Upper lobe of right lung (tissue), 1 donor: ENCODE data around the gene TBL1X. TPM values are rescaled to one million over a fixed set of nuclear protein-coding genes. Genes with fewer than 3 reads are reported as not detected.

Experiments
- ATAC-seq: fragments of 200-7000 bp; cut with Tn5 transposase; one replicate; pipeline ENCODE4 v1.9.1; 2020; ENCODE audit warnings: mild to moderate bottlenecking, moderate library complexity
- DNase-seq: peaks from one replicate; pipeline ENCODE4 v3.0.0-alpha.2; 2020
- H3K27ac ChIP-seq: fragments of 200-600 bp; one replicate; pipeline ENCODE4 v1.8.0; 2022
- H3K27me3 ChIP-seq: fragments of 200-600 bp; one replicate; pipeline ENCODE4 v1.8.0; 2022; ENCODE audit warnings: mild to moderate bottlenecking
- H3K36me3 ChIP-seq: fragments of 200-600 bp; one replicate; pipeline ENCODE4 v1.8.0; 2022
- H3K4me1 ChIP-seq: fragments of 200-600 bp; one replicate; pipeline ENCODE4 v1.8.0; 2022
- H3K4me3 ChIP-seq: fragments of 200-600 bp; one replicate; pipeline ENCODE4 v1.8.0; 2022; ENCODE audit warnings: mild to moderate bottlenecking
- H3K9me3 ChIP-seq: fragments of 200-600 bp; one replicate; pipeline ENCODE4 v1.8.0; 2022
- intact Hi-C: fragments of 100-400 bp; cut with DNase I; formaldehyde crosslinking; loops from one replicate; pipeline ENCODE4 v1.11.0; 2022
- total RNA-seq: library from RNA; stranded (reverse); fragmentation: NEBNext Ultra II Directional; extraction: Animal tissue kit (Norgen Biotek cat#: 25700); gene quantifications from one replicate; pipeline ENCODE4 v1.2.1, GENCODE V29; 2021
- TF ChIP-seq, protein P1 (sequence below): fragments of 200-600 bp; IDR thresholded peaks from one replicate; pipeline ENCODE4 v1.8.0; 2022; ENCODE audit warnings: antibody characterized with exemption
- donor health status: DM: no; HTN: yes; CAD: no; lungs with severe emphysema.

Gene TBL1X
- total RNA-seq, 1 donor from 2014 or later: 18.4 TPM

DNA sequence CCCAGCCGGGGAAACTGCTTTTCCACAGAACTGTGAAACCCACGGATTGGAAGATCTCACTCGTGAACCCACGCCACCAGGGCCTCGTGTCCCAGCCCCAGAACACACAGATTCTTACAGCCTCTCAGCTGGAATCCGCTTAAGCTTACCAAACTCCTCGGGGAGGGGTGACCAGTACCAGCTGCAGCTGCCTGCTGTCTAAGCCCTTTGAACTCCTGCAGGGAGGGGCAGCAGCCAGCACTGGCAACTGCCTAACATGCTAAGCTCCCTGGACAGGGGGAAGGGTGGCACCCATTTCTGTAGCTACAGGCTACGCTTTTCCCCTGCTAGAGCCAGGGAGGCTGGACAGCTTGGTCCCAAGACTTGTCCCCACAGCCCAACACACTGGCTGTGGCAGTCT, 38.4 kb downstream of the TBL1X start:
- Histone ChIP-seq H3K4me1 (no peaks in the 10 kb centered on the region), H3K36me3 (no peaks in the 10 kb centered on the region), H3K27me3 (no peaks in the 10 kb centered on the region), H3K9me3 (no peaks in the 10 kb centered on the region), H3K27ac (no peak overlapping the region), H3K4me3 (no peak overlapping the region)
- intact Hi-C loops: no loop called here
- DNase-seq (no peak), ATAC-seq (no peak)
- TF ChIP-seq, protein P1, sequence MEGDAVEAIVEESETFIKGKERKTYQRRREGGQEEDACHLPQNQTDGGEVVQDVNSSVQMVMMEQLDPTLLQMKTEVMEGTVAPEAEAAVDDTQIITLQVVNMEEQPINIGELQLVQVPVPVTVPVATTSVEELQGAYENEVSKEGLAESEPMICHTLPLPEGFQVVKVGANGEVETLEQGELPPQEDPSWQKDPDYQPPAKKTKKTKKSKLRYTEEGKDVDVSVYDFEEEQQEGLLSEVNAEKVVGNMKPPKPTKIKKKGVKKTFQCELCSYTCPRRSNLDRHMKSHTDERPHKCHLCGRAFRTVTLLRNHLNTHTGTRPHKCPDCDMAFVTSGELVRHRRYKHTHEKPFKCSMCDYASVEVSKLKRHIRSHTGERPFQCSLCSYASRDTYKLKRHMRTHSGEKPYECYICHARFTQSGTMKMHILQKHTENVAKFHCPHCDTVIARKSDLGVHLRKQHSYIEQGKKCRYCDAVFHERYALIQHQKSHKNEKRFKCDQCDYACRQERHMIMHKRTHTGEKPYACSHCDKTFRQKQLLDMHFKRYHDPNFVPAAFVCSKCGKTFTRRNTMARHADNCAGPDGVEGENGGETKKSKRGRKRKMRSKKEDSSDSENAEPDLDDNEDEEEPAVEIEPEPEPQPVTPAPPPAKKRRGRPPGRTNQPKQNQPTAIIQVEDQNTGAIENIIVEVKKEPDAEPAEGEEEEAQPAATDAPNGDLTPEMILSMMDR: no peak

DNA sequence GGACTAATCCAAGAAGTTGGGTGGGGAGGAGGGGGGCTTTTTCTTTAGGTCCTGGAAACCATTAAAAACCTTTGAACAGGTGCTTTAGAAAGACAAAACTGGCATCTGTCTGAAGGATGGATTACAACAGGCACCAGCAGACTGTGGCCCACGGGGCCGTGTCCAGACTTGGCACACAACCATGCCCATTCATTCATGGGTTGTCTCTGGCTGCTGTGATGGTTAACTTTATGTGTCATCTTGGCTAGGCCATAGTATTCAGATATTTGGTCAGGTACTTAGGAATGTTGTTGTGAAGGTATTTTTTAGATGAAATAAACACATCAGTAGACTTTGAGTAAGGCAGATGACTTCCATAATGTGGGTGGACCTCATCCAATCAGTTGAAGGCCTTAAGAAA, 45.5 kb downstream of the TBL1X start:
- Histone ChIP-seq H3K27ac (no peak overlapping the region), H3K4me1 (no peaks in the 10 kb centered on the region), H3K27me3 (no peaks in the 10 kb centered on the region), H3K9me3 (no peaks in the 10 kb centered on the region), H3K4me3 (no peak overlapping the region), H3K36me3 (no peaks in the 10 kb centered on the region)
- TF ChIP-seq, protein P1: no peak
- ATAC-seq: no peak
- intact Hi-C loops: no loop called here
- no peak for DNase-seq

DNA sequence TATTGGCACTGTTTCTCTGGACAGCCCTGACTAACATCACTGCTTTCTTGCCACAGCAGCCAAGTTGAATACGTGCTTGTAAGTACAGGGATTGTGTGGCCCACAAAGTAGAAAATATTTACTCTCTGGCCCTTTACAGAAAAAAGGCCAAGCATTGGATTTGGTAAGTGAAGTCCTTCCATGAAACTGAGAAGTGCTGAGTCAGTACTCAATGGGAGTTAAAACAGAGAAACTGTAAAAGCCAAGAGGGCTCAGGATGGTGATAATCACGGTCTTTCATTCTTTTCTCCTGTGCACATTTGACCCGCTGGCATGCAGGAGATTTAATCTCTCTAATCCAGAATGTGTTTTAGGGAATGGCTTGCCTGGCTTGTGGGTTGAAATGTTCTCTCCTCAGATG, 46.1 kb downstream of the TBL1X start:
- TF ChIP-seq, protein P1: no peak
- no peaks in the 10 kb centered on the region for H3K36me3 ChIP-seq
- H3K9me3 ChIP-seq: no peaks in the 10 kb centered on the region
- H3K27ac ChIP-seq: no peak overlapping the region
- no peak overlapping the region for H3K4me3 ChIP-seq
- DNase-seq: no peak
- no peaks in the 10 kb centered on the region for H3K27me3 ChIP-seq
- ATAC-seq: no peak
- intact Hi-C loops: no loop called here
- H3K4me1 ChIP-seq: no peaks in the 10 kb centered on the region

DNA sequence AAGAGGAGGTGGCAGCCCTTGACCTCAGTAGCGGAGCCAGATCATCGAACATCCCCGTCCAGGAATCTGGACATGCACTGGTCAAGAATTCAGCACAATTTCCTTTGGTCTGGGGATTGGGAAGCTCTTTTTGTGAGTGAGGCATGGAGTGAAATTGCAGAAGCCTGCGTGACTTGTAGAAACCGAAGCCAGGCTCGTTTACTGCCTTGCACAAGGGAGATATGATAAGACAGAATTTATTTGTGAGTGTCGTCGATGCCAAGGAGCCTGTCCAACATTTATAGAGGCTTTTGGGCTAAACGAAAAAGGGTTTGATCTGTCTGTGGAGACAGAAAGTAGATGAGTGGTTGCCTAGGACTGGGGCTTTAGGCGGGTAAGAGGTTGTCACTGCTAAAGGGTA, 50.6 kb downstream of the TBL1X start:
- H3K9me3 ChIP-seq: no peaks in the 10 kb centered on the region
- TF ChIP-seq, protein P1: no peak

DNA sequence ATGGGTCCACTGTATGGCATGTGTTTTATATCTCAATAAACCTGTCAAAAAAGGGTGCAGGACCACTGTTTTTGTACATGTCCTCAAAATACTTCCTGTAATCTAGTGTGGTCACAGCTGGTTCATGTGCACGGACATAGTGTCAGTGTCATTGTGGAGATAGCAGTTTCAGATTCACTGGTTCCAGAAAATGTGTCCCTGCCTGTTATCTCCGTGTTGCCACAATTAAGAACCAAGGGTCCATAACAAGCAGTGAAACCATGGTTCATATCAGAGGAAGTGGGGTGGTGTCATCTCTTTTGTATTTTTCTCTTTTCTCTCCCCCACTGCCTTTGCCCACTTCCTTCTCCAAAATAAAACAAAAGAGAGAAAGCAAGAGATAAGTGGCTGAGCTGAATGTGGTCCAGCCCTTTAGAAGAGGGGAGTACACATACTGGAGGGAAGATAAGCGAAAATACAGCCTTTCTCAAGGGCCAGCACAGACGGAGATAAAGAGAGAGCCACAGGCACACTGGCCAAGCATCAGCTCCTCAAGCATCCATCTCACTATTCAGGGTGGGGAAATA, 51.2 kb downstream of the TBL1X start:
- Histone ChIP-seq H3K36me3 (no peaks in the 10 kb centered on the region), H3K4me1 (no peaks in the 10 kb centered on the region), H3K4me3 (no peak overlapping the region), H3K27ac (no peak overlapping the region), H3K27me3 (no peaks in the 10 kb centered on the region), H3K9me3 (no peaks in the 10 kb centered on the region)
- ATAC-seq: no peak
- TF ChIP-seq, protein P1: no peak
- intact Hi-C loops: no loop called here
- DNase-seq: no peak

More for the DNA sequence above, 50.6 kb downstream of the TBL1X start:
- intact Hi-C loops: no loop called here
- Histone ChIP-seq H3K27ac (no peak overlapping the region), H3K36me3 (no peaks in the 10 kb centered on the region), H3K4me3 (no peak overlapping the region), H3K4me1 (no peaks in the 10 kb centered on the region), H3K27me3 (no peaks in the 10 kb centered on the region)
- ATAC-seq (no peak), DNase-seq (no peak)

DNA sequence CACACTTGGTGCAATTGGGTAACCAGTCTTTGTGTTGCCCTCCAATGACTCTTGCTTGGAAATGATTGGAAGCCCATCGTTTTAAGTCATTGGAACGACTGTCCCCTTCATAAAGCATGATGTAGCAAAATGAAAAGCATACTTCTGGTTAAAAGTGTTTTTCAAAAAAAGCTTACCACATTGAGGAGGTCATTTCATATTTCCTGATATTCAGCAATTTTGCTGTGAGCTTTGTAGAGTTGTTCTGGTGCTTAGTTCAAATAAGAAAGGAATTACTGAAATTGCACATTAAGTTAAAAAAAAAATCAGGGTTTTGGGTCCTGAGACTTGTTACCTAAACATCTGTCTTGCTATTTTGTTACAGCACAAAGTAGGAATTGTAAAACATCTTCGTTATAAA, 51.8 kb downstream of the TBL1X start:
- Histone ChIP-seq H3K27me3 (no peaks in the 10 kb centered on the region), H3K27ac (no peak overlapping the region), H3K4me1 (no peaks in the 10 kb centered on the region), H3K36me3 (no peaks in the 10 kb centered on the region), H3K9me3 (no peaks in the 10 kb centered on the region), H3K4me3 (no peak overlapping the region)
- ATAC-seq (no peak), DNase-seq (no peak)
- intact Hi-C loops: no loop called here
- TF ChIP-seq, protein P1: no peak
